Stimulated activated naive CD4-positive, alpha-beta T cell treated with Interleukin-2 at 50 U/mL for 16 hours (primary cell): ENCODE results near the gene FAM89A.
A peak's percentile ranks its signal among the peaks of the same experiment; 100 is the strongest.

Experiments used
- DNase-seq: peaks from one replicate; lab custom pipeline; 2025; lab: John Stamatoyannopoulos, UW

Gene FAM89A

DNA sequence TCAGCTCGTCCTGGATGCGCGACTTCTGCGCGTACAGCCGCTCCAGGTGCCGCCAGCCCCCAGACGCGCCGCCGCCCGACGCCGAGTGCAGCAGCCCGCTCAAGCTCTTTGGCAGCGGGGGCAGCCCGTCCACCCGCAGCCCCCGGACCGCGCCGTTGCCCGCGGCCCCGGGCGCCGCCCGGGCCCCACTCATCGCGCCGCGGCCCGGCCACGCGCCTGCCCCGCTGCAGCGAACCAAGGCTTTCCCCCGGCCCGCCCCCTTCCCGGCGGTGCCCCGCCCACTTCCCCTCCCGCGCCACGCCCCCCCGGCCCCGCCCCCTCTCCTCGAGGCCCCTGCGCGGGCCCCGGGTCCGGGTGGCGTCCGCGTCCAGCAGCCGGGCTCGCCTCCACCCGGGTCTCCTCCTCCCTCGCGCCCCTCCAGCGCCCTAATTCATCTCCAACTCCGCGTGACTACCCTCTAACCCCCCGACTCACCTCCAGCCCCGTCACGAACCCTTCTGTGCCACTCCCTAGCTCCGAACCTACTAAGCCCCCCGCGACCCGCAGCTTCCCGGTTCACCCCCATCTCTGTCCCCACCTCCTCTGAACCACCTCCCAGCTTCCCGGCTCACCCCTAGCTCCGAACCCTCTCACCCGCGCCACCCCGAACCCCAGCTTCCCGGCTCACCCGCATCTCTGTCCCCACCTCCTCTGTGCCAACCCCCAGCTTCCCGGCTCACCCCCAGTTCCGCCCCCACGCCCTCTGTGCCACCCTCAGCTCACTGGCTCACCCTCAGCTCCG, at the start of gene FAM89A:
Gene FAM89A (minus strand): TSS at position 236 of the 781 bp plus-strand sequence. CDS start 43 bp downstream, at position 193.
- peak; percentile 62 for DNase-seq

GRCh38 chr1:231084353-231084752, 44.3 kb upstream of the FAM89A start:
- DNase-seq: no peak

DNA sequence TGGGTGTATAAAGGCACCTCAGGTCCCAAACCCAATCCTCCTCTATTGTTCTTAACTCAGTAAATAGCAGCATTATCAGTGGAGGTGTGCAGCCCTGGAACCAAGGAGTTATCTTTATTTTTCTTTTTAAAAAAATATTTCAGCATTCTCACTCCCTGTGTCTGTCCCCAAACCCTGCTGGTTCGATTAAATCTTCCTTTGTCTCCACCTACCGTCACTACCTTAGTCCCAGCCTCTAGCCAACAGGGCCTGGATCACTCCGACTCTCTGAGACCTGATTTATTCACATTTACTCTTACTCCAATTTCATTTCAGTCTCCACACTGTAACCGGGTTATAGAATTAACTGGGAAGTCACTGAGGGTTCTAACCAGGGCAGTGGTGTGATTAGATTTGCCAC, 39.1 kb upstream of the FAM89A start:
- no peak for DNase-seq

GRCh38 chr1:231078250-231078649, 38.2 kb upstream of the FAM89A start:
- DNase-seq: no peak

DNA sequence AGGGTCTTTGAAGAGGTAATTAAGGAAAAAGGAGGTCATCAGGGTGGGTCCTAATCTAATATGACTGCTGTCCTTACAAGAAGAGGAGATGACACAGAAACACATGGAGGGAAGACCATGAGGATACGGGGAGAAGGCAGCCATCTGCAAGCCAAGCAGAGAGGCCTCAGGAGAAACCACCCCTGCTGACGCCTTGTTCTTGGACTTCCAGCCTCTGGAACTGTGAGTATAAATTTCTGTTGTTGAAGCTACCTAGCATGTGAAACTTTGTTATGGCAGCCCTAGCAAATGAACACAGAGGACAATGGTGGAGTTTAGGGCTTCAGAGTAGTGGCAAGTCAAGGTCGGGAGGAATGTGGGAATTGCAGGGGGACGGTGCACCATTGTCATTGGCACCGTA, 36.7 kb upstream of the FAM89A start:
- DNase-seq: no peak

DNA sequence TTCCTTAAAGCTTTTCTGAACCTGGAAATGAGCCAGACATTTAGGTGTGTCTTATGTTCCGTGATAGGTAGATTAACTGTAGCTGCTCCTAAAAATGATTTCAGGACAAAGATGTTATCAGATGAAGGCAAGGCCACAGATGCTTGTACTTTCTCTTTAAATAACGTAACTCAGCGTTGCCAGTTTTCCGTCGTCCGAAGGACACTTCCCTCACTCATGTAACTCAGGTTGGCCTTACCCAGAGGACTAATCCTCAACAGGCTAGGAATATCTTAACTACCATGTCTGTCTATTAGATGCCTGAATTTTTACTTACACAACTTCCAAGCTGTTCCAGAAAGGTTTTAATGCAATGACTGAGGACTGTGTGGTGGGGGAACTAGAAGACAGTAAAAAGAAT, 35.4 kb upstream of the FAM89A start:
- no peak for DNase-seq

DNA sequence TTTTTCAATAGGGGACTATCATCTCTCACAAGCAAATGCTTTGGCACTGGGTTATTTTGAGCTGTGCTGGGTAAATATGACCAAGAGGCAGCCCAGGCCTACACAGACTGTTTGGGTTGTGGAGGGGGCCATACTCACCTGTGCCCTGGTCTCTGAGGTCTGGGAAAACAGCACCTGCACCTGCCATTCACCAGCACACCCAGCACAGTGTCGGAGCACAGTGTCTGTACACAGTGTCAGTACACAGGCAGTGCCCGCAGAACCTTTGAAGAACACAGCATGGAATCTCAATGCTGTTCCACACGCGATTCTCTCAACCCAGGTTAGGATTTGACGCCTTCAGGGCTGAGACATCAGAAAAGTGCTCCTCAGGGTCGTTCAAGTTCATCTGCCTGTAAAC, 35.0 kb upstream of the FAM89A start:
- no peak for DNase-seq

- DNase-seq: no peak
Observed at GRCh38 chr1:231074046-231074445, 34.0 kb upstream of the FAM89A start.

DNA sequence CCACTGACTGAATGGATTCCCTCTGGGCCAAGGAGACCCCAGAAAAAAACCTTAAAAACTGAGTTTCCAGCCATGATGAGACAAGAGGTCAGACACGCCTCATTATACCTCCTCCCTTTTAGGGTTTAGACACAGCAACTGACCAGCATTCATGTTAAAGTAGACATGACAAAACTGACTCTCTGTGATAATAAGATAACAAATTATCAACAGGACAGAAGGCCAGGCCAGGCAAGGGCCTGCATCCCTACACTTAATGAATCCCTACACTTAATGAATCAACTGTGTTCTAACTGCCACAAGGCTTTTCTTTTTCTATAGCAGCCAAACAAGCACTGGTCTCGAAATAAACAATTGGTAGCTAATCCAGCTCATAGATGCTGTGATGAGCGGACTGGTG, 33.3 kb upstream of the FAM89A start:
- no peak for DNase-seq

DNA sequence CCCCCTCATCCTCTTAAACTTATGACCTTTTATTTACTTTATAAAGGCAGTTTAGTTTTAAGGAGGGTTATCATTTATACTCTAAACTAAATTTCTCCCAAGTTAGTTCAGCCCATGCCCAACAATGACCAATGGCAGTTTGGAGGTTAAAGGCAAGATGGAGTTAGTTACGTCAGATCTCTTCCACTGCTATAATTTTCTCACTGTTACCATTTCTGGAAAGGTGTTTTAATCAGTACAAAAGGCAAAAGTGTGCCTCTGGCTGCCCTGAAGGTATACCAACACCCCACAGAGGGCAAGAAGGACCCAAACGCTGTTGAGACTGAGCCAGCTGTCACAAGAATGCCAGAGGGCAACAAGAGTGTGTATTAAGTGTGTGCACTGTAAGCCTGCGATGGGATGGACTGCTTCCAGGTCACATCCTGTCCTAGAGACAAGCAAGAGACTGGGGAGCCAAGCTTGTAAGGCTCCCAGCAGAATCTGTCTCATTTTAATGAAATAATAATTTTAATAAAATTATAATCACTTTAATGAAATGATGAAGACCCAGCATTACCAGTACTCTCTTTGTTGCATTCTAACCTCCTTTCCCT, 32.5 kb upstream of the FAM89A start:
- DNase-seq: no peak

- DNase-seq: no peak
Observed at GRCh38 chr1:231072041-231072440, 32.0 kb upstream of the FAM89A start.

DNA sequence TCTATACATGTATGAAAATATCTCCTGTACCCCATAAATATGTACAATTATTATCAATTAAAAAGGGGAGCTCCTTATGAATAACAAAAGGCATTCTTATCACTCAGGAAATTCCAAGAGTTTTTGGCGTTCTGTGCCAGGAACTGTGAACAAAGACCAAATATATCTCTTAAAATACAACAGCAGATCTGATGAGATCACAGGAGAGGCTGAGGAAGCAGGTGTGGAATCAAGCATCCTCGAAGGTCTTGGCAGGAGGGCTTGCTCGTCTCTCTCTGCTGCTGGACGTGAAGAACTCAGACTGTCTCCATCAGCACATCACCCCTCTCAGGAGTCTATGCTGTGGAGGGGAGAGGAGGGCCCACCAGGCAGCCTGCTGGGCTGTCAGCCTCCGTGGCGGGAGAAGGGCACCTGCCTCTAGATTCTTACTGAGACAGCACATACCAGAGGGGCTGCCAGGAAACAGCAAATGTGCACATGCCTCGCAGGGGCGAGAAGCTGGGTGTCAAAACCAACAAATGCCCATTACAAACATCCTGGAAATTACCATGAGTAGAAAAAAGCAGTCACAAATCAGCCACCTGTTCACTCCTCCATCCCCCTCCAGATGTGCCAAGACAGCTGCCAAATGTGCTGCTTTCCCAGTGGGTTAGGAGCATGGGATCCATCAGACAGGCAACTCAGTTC, 30.8 kb upstream of the FAM89A start:
- DNase-seq: no peak

- DNase-seq: no peak
Observed at GRCh38 chr1:231069333-231069732, 29.3 kb upstream of the FAM89A start.

GRCh38 chr1:231068762-231069161, 28.7 kb upstream of the FAM89A start:
- DNase-seq: no peak

GRCh38 chr1:231065510-231066241, 25.6 kb upstream of the FAM89A start:
- DNase-seq: no peak

GRCh38 chr1:231064418-231064817, 24.4 kb upstream of the FAM89A start:
- DNase-seq: no peak

DNA sequence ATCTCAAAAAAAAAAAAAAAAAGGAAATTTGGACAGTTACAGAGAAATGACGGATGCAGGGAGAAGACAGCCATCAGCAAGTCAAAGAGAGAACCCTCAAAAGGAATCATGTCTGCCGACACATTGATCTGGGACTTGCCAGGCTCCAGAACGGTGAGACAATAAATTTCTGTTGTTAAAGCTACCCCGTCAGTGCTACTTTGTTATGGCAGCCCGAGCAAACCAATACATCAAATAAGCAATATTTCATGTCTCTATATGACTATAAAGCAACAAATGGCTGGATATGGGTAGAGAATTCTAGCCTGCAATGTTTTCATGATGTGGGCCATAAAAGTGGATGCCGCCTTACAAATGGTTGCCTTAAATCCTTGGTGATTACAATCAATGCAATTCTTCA, 23.3 kb upstream of the FAM89A start:
- DNase-seq: no peak

GRCh38 chr1:231062500-231063270, 22.6 kb upstream of the FAM89A start:
- no peak for DNase-seq

DNA sequence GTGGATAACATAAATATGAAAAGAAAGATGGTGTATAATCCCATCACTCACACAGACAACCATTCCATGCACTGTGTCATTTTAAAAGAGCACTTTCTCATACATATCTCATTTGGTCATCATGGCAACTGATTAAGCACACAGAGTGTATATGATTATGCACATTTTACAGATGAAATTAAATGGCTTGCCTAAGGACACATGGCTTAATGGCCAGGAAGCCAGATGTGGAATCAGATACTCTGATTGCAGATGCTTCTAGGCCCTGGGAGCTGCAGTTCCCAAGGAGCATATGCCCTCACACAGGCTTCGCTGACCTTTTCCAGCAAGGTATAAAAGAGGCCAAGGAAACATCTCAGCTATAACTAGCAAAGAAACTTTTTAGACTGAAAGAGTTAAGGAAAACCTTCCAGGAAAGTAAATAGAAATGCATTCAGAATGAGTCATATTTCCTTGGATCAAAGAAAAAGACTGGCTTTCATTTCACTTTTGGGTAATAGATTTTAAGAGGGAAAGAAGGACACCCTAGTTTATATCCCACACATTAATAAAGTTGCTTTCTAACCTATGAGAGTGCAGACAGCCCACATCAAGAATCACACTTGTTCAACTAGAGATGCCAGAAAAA, 19.6 kb upstream of the FAM89A start:
- DNase-seq: no peak

DNA sequence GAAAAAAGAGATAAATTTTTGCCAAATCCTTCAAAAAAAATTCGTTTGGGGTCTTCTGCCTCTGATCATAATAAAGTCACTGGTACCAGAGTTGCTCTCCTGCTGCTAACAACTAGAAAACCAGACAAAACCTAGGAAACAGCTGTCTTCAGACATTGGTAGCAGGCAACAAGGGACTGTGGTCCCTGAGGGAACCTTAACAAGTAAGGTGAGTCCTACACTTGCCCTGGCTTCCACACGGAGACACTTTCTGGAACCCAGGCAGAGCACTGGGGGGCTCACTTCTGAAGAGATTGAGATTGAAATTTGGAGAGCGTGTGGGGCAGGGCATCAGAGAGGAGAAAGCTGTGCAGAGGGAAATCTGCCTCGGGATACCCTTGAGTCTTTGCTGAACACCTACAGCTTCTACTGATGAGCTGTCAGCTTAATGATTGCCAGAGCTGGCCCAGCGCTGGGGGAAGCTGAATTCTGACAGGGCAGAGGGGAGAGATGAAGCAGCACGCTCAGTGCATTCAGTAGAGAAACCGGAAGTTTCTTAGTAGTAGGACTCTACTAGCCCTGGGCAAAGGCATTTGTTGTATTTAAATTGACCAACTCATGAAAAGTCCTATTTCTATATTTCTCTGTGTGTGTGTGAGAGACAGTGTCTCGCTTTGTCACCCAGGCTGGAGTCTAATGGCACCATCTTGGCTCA, 18.5 kb upstream of the FAM89A start:
- DNase-seq: no peak

GRCh38 chr1:231057410-231057809, 17.4 kb upstream of the FAM89A start:
- no peak for DNase-seq
